ENCODE results near the gene SPTSSB. TPM values are rescaled to one million over a fixed set of nuclear protein-coding genes. Genes with fewer than 3 reads are reported as not detected.

The SPTSSB gene
- total and polyA plus RNA-seq, 2 donors (not counting 1 experiment from before 2014, with no cell fraction given): not detected

DNA sequence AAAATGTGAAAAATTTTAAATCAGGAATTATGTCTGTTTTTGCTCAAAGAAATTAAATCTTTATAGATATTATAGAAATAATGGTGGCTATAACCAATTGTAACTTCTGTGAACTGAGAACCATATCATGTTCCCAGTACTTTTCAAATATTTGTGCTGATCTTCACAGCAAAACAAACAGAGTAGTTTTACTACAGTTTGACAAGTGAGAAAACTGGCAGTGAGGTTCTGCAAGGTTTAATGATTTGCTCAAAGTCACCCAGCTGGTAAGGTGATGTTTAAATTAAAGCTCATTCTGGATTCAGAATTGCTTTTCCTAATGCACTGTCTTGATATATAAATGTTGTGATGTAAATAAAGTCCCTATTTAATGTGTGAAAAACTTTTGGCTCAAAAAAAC lies 22.0 kb upstream of the SPTSSB start:
- ChIA-PET CTCF (no interaction called here), POLR2A (no interaction called here)

DNA sequence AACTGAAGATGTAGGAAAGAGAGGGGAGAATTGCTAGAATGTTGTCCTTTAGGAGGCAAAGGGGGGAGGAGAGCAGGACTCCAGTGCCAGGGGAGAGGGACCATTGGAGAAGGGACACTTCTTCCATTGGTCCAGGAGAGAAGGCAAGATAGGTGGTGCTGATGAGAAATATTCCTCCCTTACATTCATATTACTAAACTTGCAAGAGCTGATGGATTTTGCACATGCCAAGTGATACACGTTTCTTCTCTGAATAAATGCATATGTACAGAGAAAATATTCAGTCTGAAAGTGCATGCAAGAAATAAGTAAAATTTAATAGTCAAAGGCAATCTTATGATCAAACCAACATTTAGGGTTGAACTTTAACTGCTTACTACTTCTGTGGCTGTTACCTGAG lies 21.5 kb upstream of the SPTSSB start:
- Histone ChIP-seq H3K36me3 (replicated peaks in 1 of 2; ENCODE audit: control extremely low read depth in 1 of 2, control insufficient read depth in 1 of 2, extremely low read depth in 1 of 2, insufficient read depth in 2 of 2, low read length in 1 of 2) (no peaks in the 10 kb centered on the region), H4K20me1 (ENCODE audit: control insufficient read depth, insufficient read depth, low read length, poor library complexity, severe bottlenecking) (no peaks in the 10 kb centered on the region), H3K79me2 (ENCODE audit: control insufficient read depth, insufficient read depth, low read length) (no peaks in the 10 kb centered on the region), H3K9ac (ENCODE audit: low read length) (no peak overlapping the region), H3K4me2 (replicated peaks; ENCODE audit: low read depth, low read length, poor library complexity, severe bottlenecking) (no peak overlapping the region), H3K9me3 (ENCODE audit: control extremely low read depth in 1 of 3, control insufficient read depth in 2 of 3, insufficient read depth in 1 of 3, low read length in 2 of 3) (no peaks in the 10 kb centered on the region), H3K4me1 (ENCODE audit: control insufficient read depth in 2 of 2, insufficient read depth in 2 of 2, low read length in 2 of 2) (no peaks in the 10 kb centered on the region), H3K27me3 (replicated peaks in 1 of 4; ENCODE audit: control extremely low read depth in 1 of 4, control insufficient read depth in 3 of 4, insufficient read depth in 4 of 4, low read length in 3 of 4) (peaks cover 0 to 11% (median 0%) of the 10 kb centered on the region in 4 experiments), H2AFZ (ENCODE audit: insufficient read depth, low read depth, low read length, poor library complexity, severe bottlenecking) (no peak overlapping the region), H3K4me3 (ENCODE audit: control extremely low read depth in 1 of 5, extremely low read depth in 1 of 5, insufficient read depth in 1 of 5, low read depth in 2 of 5, low read length in 4 of 5) (no peak overlapping the region), H3K27ac (ENCODE audit: low read length in 2 of 2) (no peak overlapping the region)
- WGBS (ENCODE audit: insufficient coverage): no CpG with 5 or more reads among the region's 1 CpG
- Mint-ChIP-seq H3K9me3 (ENCODE audit: insufficient read depth) (no peaks in the 10 kb centered on the region), H3K4me3 (no peak overlapping the region), H3K27me3 (peaks cover 33% of the 10 kb centered on the region), H3K4me1 (no peaks in the 10 kb centered on the region), H3K27ac (no peak overlapping the region)
- ChIA-PET CTCF (no interaction called here), POLR2A (no interaction called here)
- no peak for ATAC-seq (ENCODE audit: low read depth)
- no peak for DNase-seq
- intact Hi-C loops (cut with micrococcal nuclease): no loop called here
- no peak for TF ChIP-seq EZH2 (IDR thresholded peaks at IDR 0.05; ENCODE audit: borderline replicate concordance, insufficient read depth, low read depth, low read length, poor library complexity, severe bottlenecking)
- TF ChIP-seq, protein P1, sequence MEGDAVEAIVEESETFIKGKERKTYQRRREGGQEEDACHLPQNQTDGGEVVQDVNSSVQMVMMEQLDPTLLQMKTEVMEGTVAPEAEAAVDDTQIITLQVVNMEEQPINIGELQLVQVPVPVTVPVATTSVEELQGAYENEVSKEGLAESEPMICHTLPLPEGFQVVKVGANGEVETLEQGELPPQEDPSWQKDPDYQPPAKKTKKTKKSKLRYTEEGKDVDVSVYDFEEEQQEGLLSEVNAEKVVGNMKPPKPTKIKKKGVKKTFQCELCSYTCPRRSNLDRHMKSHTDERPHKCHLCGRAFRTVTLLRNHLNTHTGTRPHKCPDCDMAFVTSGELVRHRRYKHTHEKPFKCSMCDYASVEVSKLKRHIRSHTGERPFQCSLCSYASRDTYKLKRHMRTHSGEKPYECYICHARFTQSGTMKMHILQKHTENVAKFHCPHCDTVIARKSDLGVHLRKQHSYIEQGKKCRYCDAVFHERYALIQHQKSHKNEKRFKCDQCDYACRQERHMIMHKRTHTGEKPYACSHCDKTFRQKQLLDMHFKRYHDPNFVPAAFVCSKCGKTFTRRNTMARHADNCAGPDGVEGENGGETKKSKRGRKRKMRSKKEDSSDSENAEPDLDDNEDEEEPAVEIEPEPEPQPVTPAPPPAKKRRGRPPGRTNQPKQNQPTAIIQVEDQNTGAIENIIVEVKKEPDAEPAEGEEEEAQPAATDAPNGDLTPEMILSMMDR (IDR thresholded peaks at IDR 0.05): no peak

More for the DNA sequence above, 22.0 kb upstream of the SPTSSB start:
- no peaks in the 10 kb centered on the region for H3K4me1 ChIP-seq (ENCODE audit: control insufficient read depth in 2 of 2, insufficient read depth in 2 of 2, low read length in 2 of 2)
- no peaks in the 10 kb centered on the region for H3K79me2 ChIP-seq (ENCODE audit: control insufficient read depth, insufficient read depth, low read length)
- Mint-ChIP-seq H3K27me3 (peaks cover 33% of the 10 kb centered on the region), H3K4me3 (no peak overlapping the region), H3K4me1 (no peaks in the 10 kb centered on the region), H3K27ac (no peak overlapping the region), H3K9me3 (ENCODE audit: insufficient read depth) (no peaks in the 10 kb centered on the region)
- peaks cover 0 to 11% (median 1%) of the 10 kb centered on the region in 4 experiments for H3K27me3 ChIP-seq (replicated peaks in 1 of 4; ENCODE audit: control extremely low read depth in 1 of 4, control insufficient read depth in 3 of 4, insufficient read depth in 4 of 4, low read length in 3 of 4)
- no peak overlapping the region for H2AFZ ChIP-seq (ENCODE audit: insufficient read depth, low read depth, low read length, poor library complexity, severe bottlenecking)
- no peak overlapping the region for H3K9ac ChIP-seq (ENCODE audit: low read length)
- intact Hi-C loops (cut with micrococcal nuclease): no loop called here
- no peak for DNase-seq
- H3K27ac ChIP-seq (ENCODE audit: low read length in 2 of 2): no peak overlapping the region
- ATAC-seq (ENCODE audit: low read depth): no peak
- TF ChIP-seq, protein P1 (IDR thresholded peaks at IDR 0.05): no peak
- no peak for TF ChIP-seq EZH2 (IDR thresholded peaks at IDR 0.05; ENCODE audit: borderline replicate concordance, insufficient read depth, low read depth, low read length, poor library complexity, severe bottlenecking)
- no peaks in the 10 kb centered on the region for H4K20me1 ChIP-seq (ENCODE audit: control insufficient read depth, insufficient read depth, low read length, poor library complexity, severe bottlenecking)
- H3K36me3 ChIP-seq (replicated peaks in 1 of 2; ENCODE audit: control extremely low read depth in 1 of 2, control insufficient read depth in 1 of 2, extremely low read depth in 1 of 2, insufficient read depth in 2 of 2, low read length in 1 of 2): no peaks in the 10 kb centered on the region
- no peak overlapping the region for H3K4me2 ChIP-seq (replicated peaks; ENCODE audit: low read depth, low read length, poor library complexity, severe bottlenecking)
- H3K4me3 ChIP-seq (ENCODE audit: control extremely low read depth in 1 of 5, extremely low read depth in 1 of 5, insufficient read depth in 1 of 5, low read depth in 2 of 5, low read length in 4 of 5): no peak overlapping the region
- H3K9me3 ChIP-seq (ENCODE audit: control extremely low read depth in 1 of 3, control insufficient read depth in 2 of 3, insufficient read depth in 1 of 3, low read length in 2 of 3): no peaks in the 10 kb centered on the region
